Hepatocyte (in vitro differentiated cells): ENCODE data around the gene PCDH9.

ENCODE experiments used
- EZH2 ChIP-seq: fragments of 200-600 bp; sonication (generic); IDR thresholded peaks from 2 replicates; pipeline ENCODE4 v1.6.1; 2016; ENCODE audit warnings: antibody characterized with exemption, mild to moderate bottlenecking, borderline replicate concordance
- EZH2phosphoT487 ChIP-seq: fragments of 200-600 bp; sonication (generic); IDR thresholded peaks from one replicate; pipeline ENCODE4 v1.6.1; 2018; ENCODE audit warnings: antibody characterized with exemption, mild to moderate bottlenecking, low read depth, moderate library complexity; ENCODE audit not compliant: unreplicated experiment, severe bottlenecking
- TF ChIP-seq, protein P1 (sequence below): fragments of 200-600 bp; sonication (generic); IDR thresholded peaks from 2 replicates; pipeline ENCODE4 v1.5.1; 2016; ENCODE audit warnings: antibody characterized with exemption, mild to moderate bottlenecking; ENCODE audit not compliant: poor library complexity

DNA sequence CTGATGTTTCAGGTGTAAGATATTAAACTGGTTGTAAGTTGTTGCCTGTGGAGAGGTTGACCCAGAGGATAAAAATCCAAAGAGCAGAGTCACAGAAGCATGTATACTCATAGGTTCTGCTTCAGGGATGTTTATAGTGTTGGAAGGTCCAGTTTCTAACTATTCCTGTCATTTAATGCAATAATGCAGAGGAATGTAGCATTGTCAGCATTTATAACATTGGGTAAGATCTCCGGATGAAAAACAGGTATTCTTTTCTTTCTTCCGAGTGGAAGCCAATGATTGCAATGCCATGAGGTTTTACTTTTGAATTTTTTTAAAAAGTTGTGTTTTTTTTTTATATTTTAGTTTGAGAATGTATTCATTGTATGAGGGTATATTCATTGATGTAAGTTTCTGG is 771.0 kb downstream of the PCDH9 start:
- TF ChIP-seq, protein P1, sequence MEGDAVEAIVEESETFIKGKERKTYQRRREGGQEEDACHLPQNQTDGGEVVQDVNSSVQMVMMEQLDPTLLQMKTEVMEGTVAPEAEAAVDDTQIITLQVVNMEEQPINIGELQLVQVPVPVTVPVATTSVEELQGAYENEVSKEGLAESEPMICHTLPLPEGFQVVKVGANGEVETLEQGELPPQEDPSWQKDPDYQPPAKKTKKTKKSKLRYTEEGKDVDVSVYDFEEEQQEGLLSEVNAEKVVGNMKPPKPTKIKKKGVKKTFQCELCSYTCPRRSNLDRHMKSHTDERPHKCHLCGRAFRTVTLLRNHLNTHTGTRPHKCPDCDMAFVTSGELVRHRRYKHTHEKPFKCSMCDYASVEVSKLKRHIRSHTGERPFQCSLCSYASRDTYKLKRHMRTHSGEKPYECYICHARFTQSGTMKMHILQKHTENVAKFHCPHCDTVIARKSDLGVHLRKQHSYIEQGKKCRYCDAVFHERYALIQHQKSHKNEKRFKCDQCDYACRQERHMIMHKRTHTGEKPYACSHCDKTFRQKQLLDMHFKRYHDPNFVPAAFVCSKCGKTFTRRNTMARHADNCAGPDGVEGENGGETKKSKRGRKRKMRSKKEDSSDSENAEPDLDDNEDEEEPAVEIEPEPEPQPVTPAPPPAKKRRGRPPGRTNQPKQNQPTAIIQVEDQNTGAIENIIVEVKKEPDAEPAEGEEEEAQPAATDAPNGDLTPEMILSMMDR: no peak
- TF ChIP-seq EZH2 (no peak), EZH2phosphoT487 (no peak)
